SK-N-SH treated with all-trans-retinoic acid at 6 μM for 48 hours (cell line): ENCODE data around the gene KANK2.
A peak's percentile ranks its signal among the peaks of the same experiment; 100 is the strongest.

ENCODE experiments used
- ATAC-seq: fragments of 200-7000 bp; cut with Tn5 transposase; 3 replicates; pipeline ENCODE4 v1.9.1; 2020; ENCODE audit warnings: mild to moderate bottlenecking, moderate library complexity
- ARNTL ChIP-seq: fragments of 450-650 bp; formaldehyde crosslinking; IDR thresholded peaks from 2 replicates; pipeline ENCODE4 v1.5.0; 2020; ENCODE audit warnings: low read depth, mild to moderate bottlenecking, moderate library complexity, borderline replicate concordance
- BACH2 ChIP-seq: fragments of 250-450 bp; sonication (Bioruptor Pico); IDR thresholded peaks from 2 replicates; pipeline ENCODE4 v1.9.0; 2021; ENCODE audit warnings: mild to moderate bottlenecking, borderline replicate concordance
- ESRRG ChIP-seq: fragments of 250-450 bp; sonication (Bioruptor Pico); IDR thresholded peaks from 2 replicates; pipeline ENCODE4 v1.6.1; 2021; ENCODE audit warnings: mild to moderate bottlenecking
- GLIS3 ChIP-seq: fragments of 250-450 bp; sonication (Bioruptor Pico); IDR thresholded peaks from 2 replicates; pipeline ENCODE4 v1.5.0; 2020; ENCODE audit warnings: mild to moderate bottlenecking, moderate library complexity
- ISL1 ChIP-seq: fragments of 250-450 bp; sonication (Bioruptor Pico); IDR thresholded peaks from 2 replicates; pipeline ENCODE4 v2.1.2; 2022; ENCODE audit warnings: mild to moderate bottlenecking, moderate library complexity
- POU6F1 ChIP-seq: fragments of 250-450 bp; sonication (Bioruptor Pico); IDR thresholded peaks from 2 replicates; pipeline ENCODE4 v1.8.0; 2021; ENCODE audit warnings: low read depth, mild to moderate bottlenecking, moderate library complexity, borderline replicate concordance
- PPARA ChIP-seq: fragments of 250-450 bp; sonication (Bioruptor Pico); IDR thresholded peaks from 2 replicates; pipeline ENCODE4 v1.5.0; 2020; ENCODE audit warnings: mild to moderate bottlenecking, borderline replicate concordance
- RARB ChIP-seq: fragments of 250-450 bp; sonication (Bioruptor Pico); IDR thresholded peaks from 2 replicates; pipeline ENCODE4 v1.8.0; 2021; ENCODE audit warnings: mild to moderate bottlenecking, moderate library complexity
- SNAI2 ChIP-seq: fragments of 250-450 bp; sonication (Bioruptor Pico); IDR thresholded peaks from 2 replicates; pipeline ENCODE4 v1.5.0; 2020; ENCODE audit warnings: mild to moderate bottlenecking, moderate library complexity
- TCF4 ChIP-seq: fragments of 250-450 bp; sonication (Bioruptor Pico); IDR thresholded peaks from 2 replicates; pipeline ENCODE4 v1.8.0; 2021; ENCODE audit warnings: mild to moderate bottlenecking, moderate library complexity, borderline replicate concordance
- TOX ChIP-seq: fragments of 250-450 bp; sonication (Bioruptor Pico); IDR thresholded peaks from 2 replicates; pipeline ENCODE4 v1.8.0; 2021; ENCODE audit warnings: mild to moderate bottlenecking, moderate library complexity, borderline replicate concordance
- ZC3H10 ChIP-seq: fragments of 250-450 bp; sonication (Bioruptor Pico); IDR thresholded peaks from 2 replicates; pipeline ENCODE4 v1.5.1; 2021; ENCODE audit warnings: mild to moderate bottlenecking, moderate library complexity
- ZFP3 ChIP-seq: fragments of 250-450 bp; sonication (Bioruptor Pico); IDR thresholded peaks from 2 replicates; pipeline ENCODE4 v1.5.0; 2020; ENCODE audit warnings: mild to moderate bottlenecking, moderate library complexity
- ZFP30 ChIP-seq: fragments of 450-650 bp; formaldehyde crosslinking; IDR thresholded peaks from 2 replicates; pipeline ENCODE4 v1.5.0; 2022; ENCODE audit warnings: mild to moderate bottlenecking, moderate library complexity
- ZNF565 ChIP-seq: fragments of 450-650 bp; formaldehyde crosslinking; conservative IDR thresholded peaks from 2 replicates; pipeline ENCODE4 v1.5.0; 2020; ENCODE audit warnings: low read depth, mild to moderate bottlenecking, moderate library complexity
- ZNF70 ChIP-seq: fragments of 450-650 bp; formaldehyde crosslinking; IDR thresholded peaks from 2 replicates; pipeline ENCODE4 v1.5.0; 2020; ENCODE audit warnings: mild to moderate bottlenecking, moderate library complexity
- ZNF8 ChIP-seq: fragments of 450-650 bp; formaldehyde crosslinking; IDR thresholded peaks from 2 replicates; pipeline ENCODE4 v1.5.0; 2020; ENCODE audit warnings: mild to moderate bottlenecking, moderate library complexity
- TF ChIP-seq, protein P1 (sequence below): fragments of 250-450 bp; sonication (Bioruptor Pico); IDR thresholded peaks from 2 replicates; pipeline ENCODE4 v1.5.0; 2020; ENCODE audit warnings: mild to moderate bottlenecking, moderate library complexity
- TF ChIP-seq, protein P2 (sequence below): fragments of 250-450 bp; sonication (Bioruptor Pico); IDR thresholded peaks from 2 replicates; pipeline ENCODE4 v1.5.1; 2020; ENCODE audit warnings: low read depth, mild to moderate bottlenecking, moderate library complexity
- TF ChIP-seq, protein P3 (sequence below): fragments of 250-450 bp; sonication (Bioruptor Pico); IDR thresholded peaks from 2 replicates; pipeline ENCODE4 v1.5.1; 2021; ENCODE audit warnings: mild to moderate bottlenecking, moderate library complexity
- TF ChIP-seq, protein P4 (sequence below): fragments of 250-450 bp; sonication (Bioruptor Pico); IDR thresholded peaks from 2 replicates; pipeline ENCODE4 v1.8.0; 2020; ENCODE audit warnings: mild to moderate bottlenecking, moderate library complexity, borderline replicate concordance

KANK2 gene

DNA sequence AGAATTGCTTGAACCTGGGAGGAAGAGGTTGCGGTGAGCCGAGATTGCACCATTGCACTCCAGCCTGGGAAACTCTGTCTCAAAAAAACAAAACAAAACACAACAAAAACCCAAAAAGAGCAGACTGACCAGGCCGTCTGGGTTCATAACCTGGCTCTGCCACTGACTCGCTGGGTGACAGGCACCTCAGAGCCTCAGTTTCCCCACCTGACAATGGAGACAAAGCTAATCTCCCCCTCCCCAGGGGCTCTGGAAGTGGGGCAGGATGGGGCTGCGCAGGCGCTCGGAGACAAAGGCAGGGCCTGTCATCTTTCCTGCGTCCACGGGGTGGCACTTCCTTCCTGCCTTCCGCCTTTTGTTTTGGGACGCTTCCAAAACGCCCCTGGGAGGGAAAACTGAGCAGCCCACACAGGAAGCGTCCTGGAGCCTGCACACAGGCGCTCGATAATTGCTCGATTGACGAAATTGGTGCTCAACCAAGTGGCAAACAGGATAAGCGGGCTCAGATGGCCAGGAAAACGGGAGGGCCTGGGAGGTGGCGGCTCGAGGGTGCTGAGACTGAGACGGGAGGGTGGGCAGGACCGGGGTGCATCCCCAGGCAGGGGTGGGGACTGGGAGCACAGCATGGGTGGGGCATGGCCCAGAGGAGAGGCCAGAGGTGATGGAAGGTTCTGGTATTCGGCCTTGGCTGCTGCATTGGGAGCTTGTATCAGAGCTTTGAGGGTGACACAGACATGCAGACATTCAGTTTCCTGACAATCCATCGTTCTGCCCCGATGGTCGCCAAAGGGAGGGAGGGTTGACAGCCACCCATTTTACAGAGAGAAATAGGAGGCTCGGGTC, 59.6 kb downstream of the KANK2 start:
- ATAC-seq, result peak; percentile 53
- TF ChIP-seq, protein P1, sequence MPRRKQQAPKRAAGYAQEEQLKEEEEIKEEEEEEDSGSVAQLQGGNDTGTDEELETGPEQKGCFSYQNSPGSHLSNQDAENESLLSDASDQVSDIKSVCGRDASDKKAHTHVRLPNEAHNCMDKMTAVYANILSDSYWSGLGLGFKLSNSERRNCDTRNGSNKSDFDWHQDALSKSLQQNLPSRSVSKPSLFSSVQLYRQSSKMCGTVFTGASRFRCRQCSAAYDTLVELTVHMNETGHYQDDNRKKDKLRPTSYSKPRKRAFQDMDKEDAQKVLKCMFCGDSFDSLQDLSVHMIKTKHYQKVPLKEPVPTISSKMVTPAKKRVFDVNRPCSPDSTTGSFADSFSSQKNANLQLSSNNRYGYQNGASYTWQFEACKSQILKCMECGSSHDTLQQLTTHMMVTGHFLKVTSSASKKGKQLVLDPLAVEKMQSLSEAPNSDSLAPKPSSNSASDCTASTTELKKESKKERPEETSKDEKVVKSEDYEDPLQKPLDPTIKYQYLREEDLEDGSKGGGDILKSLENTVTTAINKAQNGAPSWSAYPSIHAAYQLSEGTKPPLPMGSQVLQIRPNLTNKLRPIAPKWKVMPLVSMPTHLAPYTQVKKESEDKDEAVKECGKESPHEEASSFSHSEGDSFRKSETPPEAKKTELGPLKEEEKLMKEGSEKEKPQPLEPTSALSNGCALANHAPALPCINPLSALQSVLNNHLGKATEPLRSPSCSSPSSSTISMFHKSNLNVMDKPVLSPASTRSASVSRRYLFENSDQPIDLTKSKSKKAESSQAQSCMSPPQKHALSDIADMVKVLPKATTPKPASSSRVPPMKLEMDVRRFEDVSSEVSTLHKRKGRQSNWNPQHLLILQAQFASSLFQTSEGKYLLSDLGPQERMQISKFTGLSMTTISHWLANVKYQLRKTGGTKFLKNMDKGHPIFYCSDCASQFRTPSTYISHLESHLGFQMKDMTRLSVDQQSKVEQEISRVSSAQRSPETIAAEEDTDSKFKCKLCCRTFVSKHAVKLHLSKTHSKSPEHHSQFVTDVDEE, result no peak
- TF ChIP-seq ZFP30 (CRISPR knock-in tag) (no peak), ZNF565 (CRISPR knock-in tag) (no peak), SNAI2 (CRISPR knock-in tag) (no peak), PPARA (CRISPR knock-in tag) (no peak), GLIS3 (CRISPR knock-in tag) (no peak), ZNF8 (CRISPR knock-in tag) (no peak), BACH2 (CRISPR knock-in tag) (no peak), ESRRG (CRISPR knock-in tag) (no peak), POU6F1 (no peak), ZFP3 (CRISPR knock-in tag) (no peak), ZC3H10 (CRISPR knock-in tag) (no peak), ISL1 (CRISPR knock-in tag) (no peak), TOX (CRISPR knock-in tag) (no peak), ARNTL (no peak), TCF4 (CRISPR knock-in tag) (no peak), ZNF70 (CRISPR knock-in tag) (no peak), RARB (CRISPR knock-in tag) (no peak)
- TF ChIP-seq, protein P2, sequence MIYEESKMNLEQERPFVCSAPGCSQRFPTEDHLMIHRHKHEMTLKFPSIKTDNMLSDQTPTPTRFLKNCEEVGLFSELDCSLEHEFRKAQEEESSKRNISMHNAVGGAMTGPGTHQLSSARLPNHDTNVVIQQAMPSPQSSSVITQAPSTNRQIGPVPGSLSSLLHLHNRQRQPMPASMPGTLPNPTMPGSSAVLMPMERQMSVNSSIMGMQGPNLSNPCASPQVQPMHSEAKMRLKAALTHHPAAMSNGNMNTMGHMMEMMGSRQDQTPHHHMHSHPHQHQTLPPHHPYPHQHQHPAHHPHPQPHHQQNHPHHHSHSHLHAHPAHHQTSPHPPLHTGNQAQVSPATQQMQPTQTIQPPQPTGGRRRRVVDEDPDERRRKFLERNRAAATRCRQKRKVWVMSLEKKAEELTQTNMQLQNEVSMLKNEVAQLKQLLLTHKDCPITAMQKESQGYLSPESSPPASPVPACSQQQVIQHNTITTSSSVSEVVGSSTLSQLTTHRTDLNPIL (CRISPR knock-in tag), result no peak
- TF ChIP-seq, protein P3, sequence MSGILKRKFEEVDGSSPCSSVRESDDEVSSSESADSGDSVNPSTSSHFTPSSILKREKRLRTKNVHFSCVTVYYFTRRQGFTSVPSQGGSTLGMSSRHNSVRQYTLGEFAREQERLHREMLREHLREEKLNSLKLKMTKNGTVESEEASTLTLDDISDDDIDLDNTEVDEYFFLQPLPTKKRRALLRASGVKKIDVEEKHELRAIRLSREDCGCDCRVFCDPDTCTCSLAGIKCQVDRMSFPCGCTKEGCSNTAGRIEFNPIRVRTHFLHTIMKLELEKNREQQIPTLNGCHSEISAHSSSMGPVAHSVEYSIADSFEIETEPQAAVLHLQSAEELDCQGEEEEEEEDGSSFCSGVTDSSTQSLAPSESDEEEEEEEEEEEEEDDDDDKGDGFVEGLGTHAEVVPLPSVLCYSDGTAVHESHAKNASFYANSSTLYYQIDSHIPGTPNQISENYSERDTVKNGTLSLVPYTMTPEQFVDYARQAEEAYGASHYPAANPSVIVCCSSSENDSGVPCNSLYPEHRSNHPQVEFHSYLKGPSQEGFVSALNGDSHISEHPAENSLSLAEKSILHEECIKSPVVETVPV (CRISPR knock-in tag), result no peak

- no peak for ATAC-seq
- no peak for TF ChIP-seq TCF4 (CRISPR knock-in tag)
- TF ChIP-seq, protein P3 (CRISPR knock-in tag), result no peak
- TF ChIP-seq BACH2 (CRISPR knock-in tag), result no peak
- no peak for TF ChIP-seq ZNF565 (CRISPR knock-in tag)
- no peak for TF ChIP-seq POU6F1
- TF ChIP-seq, protein P4, sequence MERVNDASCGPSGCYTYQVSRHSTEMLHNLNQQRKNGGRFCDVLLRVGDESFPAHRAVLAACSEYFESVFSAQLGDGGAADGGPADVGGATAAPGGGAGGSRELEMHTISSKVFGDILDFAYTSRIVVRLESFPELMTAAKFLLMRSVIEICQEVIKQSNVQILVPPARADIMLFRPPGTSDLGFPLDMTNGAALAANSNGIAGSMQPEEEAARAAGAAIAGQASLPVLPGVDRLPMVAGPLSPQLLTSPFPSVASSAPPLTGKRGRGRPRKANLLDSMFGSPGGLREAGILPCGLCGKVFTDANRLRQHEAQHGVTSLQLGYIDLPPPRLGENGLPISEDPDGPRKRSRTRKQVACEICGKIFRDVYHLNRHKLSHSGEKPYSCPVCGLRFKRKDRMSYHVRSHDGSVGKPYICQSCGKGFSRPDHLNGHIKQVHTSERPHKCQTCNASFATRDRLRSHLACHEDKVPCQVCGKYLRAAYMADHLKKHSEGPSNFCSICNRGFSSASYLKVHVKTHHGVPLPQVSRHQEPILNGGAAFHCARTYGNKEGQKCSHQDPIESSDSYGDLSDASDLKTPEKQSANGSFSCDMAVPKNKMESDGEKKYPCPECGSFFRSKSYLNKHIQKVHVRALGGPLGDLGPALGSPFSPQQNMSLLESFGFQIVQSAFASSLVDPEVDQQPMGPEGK (CRISPR knock-in tag), result no peak
- TF ChIP-seq GLIS3 (CRISPR knock-in tag), result no peak
- no peak for TF ChIP-seq ZC3H10 (CRISPR knock-in tag)
- TF ChIP-seq PPARA (CRISPR knock-in tag), result no peak
- no peak for TF ChIP-seq TOX (CRISPR knock-in tag)
- TF ChIP-seq ZNF8 (CRISPR knock-in tag), result no peak
- TF ChIP-seq, protein P1, result no peak
Measured at GRCh38 chr19:11136400-11137101, 60.8 kb downstream of the KANK2 start.
